ENCODE data around the gene TEX2. TPM values are rescaled to one million over a fixed set of nuclear protein-coding genes. Genes with fewer than 3 reads are reported as not detected.

Gene TEX2
- total RNA-seq, 1 donor from 2014 or later, result 8.1 TPM

DNA sequence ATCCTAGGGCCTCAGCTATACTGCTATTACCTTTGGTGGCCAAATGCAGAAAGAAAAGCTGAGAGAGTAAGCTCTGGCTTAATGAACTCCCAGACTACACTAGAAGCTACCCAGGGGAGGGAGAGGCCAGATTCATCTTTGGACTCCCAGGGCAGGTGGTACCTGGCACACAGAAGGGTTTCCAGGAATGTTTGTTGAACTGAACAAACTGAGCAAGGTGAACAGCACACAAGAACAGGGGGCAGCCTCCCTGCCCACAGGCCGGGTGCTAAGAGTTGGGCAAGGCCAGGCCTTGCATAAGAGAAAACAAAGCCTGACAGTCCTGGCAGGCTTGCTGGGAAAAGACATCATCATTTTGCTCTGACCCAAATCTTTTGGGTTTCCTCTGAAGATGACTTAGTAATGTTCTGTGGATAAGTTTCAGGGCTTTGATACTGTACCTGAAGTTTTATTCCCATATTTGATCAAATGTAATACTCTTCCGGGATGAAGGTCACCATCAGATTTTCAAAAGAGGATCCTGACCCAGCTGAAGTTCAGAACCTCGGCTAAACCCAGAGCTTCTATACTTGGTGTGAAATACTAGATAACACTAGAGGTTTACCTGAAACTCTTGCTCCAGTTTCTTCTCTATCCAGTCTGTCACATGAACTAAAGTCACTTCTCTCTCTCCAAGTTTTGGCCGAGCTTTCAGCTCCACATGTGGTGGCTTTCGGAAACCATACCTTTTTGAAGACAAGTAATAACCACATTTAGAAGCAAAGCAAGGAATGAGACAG is 112.6 kb downstream of the TEX2 start:
- ATAC-seq (ENCODE audit: low read depth) (no peak), DNase-seq (no peak)
- CTCF ChIA-PET, result no interaction called here
- Mint-ChIP-seq H3K36me3 (ENCODE audit: low read depth) (peaks cover 32% of the 10 kb centered on the region), H3K27me3 (no peaks in the 10 kb centered on the region), H3K4me1 (peaks cover 11% of the 10 kb centered on the region), H3K9me3 (no peaks in the 10 kb centered on the region), H3K4me3 (no peak overlapping the region), H3K27ac (no peak overlapping the region)
- TF ChIP-seq, protein P1, sequence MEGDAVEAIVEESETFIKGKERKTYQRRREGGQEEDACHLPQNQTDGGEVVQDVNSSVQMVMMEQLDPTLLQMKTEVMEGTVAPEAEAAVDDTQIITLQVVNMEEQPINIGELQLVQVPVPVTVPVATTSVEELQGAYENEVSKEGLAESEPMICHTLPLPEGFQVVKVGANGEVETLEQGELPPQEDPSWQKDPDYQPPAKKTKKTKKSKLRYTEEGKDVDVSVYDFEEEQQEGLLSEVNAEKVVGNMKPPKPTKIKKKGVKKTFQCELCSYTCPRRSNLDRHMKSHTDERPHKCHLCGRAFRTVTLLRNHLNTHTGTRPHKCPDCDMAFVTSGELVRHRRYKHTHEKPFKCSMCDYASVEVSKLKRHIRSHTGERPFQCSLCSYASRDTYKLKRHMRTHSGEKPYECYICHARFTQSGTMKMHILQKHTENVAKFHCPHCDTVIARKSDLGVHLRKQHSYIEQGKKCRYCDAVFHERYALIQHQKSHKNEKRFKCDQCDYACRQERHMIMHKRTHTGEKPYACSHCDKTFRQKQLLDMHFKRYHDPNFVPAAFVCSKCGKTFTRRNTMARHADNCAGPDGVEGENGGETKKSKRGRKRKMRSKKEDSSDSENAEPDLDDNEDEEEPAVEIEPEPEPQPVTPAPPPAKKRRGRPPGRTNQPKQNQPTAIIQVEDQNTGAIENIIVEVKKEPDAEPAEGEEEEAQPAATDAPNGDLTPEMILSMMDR (IDR thresholded peaks at IDR 0.05), result no peak
- POLR2A ChIA-PET, result interaction anchor here (0.6 kb wide), 1 partner anchor 67 kb away, joined by 6 read pairs; no protein-coding TSS in a partner anchor
- intact Hi-C loops (cut with micrococcal nuclease), result no loop called here

DNA sequence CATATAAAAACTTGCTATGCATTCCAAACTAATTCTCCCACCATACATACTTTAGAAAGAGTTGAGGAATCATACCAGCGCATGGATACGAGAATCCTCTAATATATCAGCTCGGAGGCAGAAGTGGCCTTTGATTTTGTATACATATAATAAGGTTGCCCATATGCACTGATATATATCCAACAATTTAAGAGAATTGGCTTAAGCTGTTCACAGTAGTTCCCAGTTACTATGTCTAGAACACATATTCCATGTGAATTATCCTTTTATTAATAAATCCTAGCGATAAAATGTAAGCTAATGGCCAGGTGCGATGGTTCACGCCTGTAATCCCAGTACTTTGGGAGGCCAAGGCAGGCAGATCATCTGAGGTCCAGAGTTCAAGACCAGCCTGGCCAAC is 113.9 kb downstream of the TEX2 start:
- ATAC-seq (ENCODE audit: low read depth), result no peak

DNA sequence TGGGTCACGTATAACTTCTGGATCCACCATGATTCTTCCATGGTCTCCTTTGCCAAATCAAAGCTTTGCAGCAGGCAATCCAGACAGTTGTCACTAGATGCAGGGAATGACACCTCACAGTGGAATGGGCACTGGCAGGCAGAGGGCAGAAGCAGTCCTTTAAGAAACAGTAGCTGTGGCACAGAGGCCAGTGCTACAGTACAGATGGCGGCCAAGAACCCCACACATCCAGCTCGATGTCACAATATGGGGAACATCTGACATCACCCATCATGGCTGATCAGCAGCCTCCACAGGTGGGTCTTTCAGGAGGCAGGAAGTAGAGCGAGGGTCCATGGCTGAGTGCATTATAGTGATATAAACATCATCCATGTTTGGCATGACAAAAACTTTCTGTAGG is 114.4 kb downstream of the TEX2 start:
- Mint-ChIP-seq H3K4me3 (no peak overlapping the region), H3K27me3 (no peaks in the 10 kb centered on the region), H3K4me1 (peaks cover 16% of the 10 kb centered on the region), H3K27ac (peak overlapping the region; percentile 65), H3K9me3 (no peaks in the 10 kb centered on the region), H3K36me3 (ENCODE audit: low read depth) (peaks cover 31% of the 10 kb centered on the region)
- intact Hi-C loops (cut with micrococcal nuclease), result loop anchor here (5.0 to 10.0 kb wide), 4 partner anchors 69 to 524 kb away; partner anchors contain the start of genes MAP3K3 and SMURF2
- CTCF ChIA-PET, result interaction anchor here (1.6 to 1.8 kb wide), 2 partner anchors 15 to 158 kb away, joined by 4 to 6 read pairs; no protein-coding TSS in a partner anchor
- ATAC-seq (ENCODE audit: low read depth), result no peak
- TF ChIP-seq, protein P1 (IDR thresholded peaks at IDR 0.05), result no peak
- POLR2A ChIA-PET, result interaction anchor here (4.0 kb wide), 1 partner anchor 358 kb away, joined by 18 read pairs; the partner anchor contains the start of genes CEP95 and DDX5
- no peak for DNase-seq

More for the DNA sequence above, 113.9 kb downstream of the TEX2 start:
- Mint-ChIP-seq H3K27ac (no peak overlapping the region), H3K9me3 (no peaks in the 10 kb centered on the region), H3K4me3 (no peak overlapping the region), H3K27me3 (no peaks in the 10 kb centered on the region), H3K36me3 (ENCODE audit: low read depth) (peaks cover 32% of the 10 kb centered on the region), H3K4me1 (peaks cover 16% of the 10 kb centered on the region)
- DNase-seq, result no peak
- intact Hi-C loops (cut with micrococcal nuclease), result loop anchor here (5.0 to 10.0 kb wide), 4 partner anchors 68 to 524 kb away; partner anchors contain the start of genes MAP3K3 and SMURF2
- ChIA-PET CTCF (interaction anchor here (1.8 kb wide), 1 partner anchor 16 kb away, joined by 6 read pairs; no protein-coding TSS in a partner anchor), POLR2A (no interaction called here)
- TF ChIP-seq, protein P1 (IDR thresholded peaks at IDR 0.05), result no peak

DNA sequence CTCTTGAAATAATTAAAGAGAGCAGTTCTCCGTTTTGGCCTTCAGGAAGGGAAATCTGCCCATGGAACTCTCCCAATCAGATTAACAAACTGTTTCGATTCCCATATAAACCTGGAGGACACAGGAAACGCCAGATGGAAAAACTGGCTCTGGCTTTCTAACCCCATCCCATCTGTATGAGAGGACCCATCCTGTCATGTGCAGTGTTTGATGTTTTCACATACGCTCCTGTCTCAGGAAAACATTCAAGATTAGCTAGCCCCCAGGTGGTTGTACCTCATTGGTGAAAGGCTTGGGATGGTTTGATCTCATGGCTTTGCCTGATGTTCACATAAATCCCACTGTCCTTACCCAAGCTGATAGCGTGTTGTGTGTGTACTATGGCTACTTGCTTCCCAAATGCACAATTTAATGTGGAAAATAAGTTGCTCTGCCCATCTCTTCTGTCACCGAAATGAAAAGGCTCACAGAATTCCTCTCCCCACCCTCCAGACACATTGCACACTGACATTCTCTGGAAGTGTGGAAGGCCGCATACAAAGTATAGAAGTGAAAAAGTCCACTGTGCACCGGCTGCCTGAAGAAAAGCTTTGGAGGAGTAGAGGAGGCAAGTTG is 114.9 kb downstream of the TEX2 start:
- no peak for DNase-seq
- Mint-ChIP-seq H3K27me3 (no peaks in the 10 kb centered on the region), H3K27ac (no peak overlapping the region), H3K4me3 (peak overlapping the region; percentile 44), H3K4me1 (peaks cover 16% of the 10 kb centered on the region), H3K9me3 (no peaks in the 10 kb centered on the region), H3K36me3 (ENCODE audit: low read depth) (peaks cover 25% of the 10 kb centered on the region)
- POLR2A ChIA-PET, result interaction anchor here (1.0 to 4.0 kb wide), 3 partner anchors 17 to 358 kb away, joined by 3 to 103 read pairs (median 18); partner anchors contain the start of genes CEP95, DDX5 and ERN1
- intact Hi-C loops (cut with micrococcal nuclease), result loop anchor here (5.0 to 10.0 kb wide), 4 partner anchors 69 to 523 kb away; partner anchors contain the start of genes MAP3K3 and SMURF2
- CTCF ChIA-PET, result interaction anchor here (1.6 to 1.8 kb wide), 2 partner anchors 15 to 158 kb away, joined by 4 to 6 read pairs; no protein-coding TSS in a partner anchor
- ATAC-seq (ENCODE audit: low read depth), result no peak
- TF ChIP-seq, protein P1 (IDR thresholded peaks at IDR 0.05), result no peak

Data from activated B cell treated with CpG ODN at 0.5 μM for 24 hours (primary cell).